NCI-H2171 treated with DMSO at 0.1 percent for 48 hours (cell line): ENCODE results near the gene CTU1.

ENCODE experiments used
- DNase-seq: peaks from one replicate; lab custom pipeline; 2025; lab: John Stamatoyannopoulos, UW

CTU1 gene

GRCh38 chr19:51131780-51132680 lies 23.8 kb upstream of the CTU1 start:
- peak; percentile 47 for DNase-seq

DNA sequence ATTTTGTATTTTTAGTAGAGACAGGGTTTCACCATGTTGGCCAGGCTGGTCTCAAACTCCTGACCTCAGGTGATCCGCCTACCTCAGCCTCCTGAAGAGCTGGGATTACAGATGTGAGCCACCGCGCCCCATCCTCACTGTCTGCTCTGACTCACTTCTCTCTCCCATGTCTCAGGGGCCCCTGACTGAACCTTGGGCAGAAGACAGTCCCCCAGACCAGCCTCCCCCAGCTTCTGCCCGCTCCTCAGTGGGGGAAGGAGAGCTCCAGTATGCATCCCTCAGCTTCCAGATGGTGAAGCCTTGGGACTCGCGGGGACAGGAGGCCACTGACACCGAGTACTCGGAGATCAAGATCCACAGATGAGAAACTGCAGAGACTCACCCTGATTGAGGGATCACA lies 21.5 kb upstream of the CTU1 start:
- no peak for DNase-seq

- DNase-seq: no peak
Measured at GRCh38 chr19:51128227-51128626, 20.0 kb upstream of the CTU1 start.

GRCh38 chr19:51127755-51128154 lies 19.5 kb upstream of the CTU1 start:
- no peak for DNase-seq

GRCh38 chr19:51127032-51127431 lies 18.8 kb upstream of the CTU1 start:
- DNase-seq: no peak

GRCh38 chr19:51125421-51126075 lies 17.3 kb upstream of the CTU1 start:
- no peak for DNase-seq

- DNase-seq: no peak
Measured at GRCh38 chr19:51124729-51125128, 16.5 kb upstream of the CTU1 start, which contains the start of gene SIGLEC9. SIGLEC9 (plus strand) TSS chr19:51124906; CDS start chr19:51124975, 69 bp downstream.

GRCh38 chr19:51124216-51124615 lies 16.0 kb upstream of the CTU1 start:
- DNase-seq: no peak

- no peak for DNase-seq
Measured at GRCh38 chr19:51123802-51124201, 15.6 kb upstream of the CTU1 start.

DNA sequence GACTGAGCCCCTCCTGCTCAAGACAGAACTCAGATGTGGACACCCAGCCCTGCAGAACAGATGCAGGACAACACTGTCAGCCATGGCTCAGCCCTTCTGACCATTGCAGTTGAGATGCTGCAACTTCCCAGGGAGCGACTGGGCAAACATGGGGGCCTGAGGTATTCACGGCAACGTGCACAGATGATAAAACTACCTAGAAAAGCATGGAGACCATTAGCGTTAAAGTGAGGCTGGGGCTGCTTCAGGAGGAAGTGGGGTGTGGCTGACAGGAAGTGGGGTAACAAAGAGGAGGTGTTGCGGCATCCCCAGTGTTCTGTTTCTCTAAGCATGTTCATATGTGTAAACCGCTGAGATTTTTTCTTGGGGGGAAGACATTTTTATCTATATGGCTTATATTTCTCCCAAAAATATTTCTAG lies 15.2 kb upstream of the CTU1 start:
- no peak for DNase-seq

GRCh38 chr19:51122112-51122981 lies 14.1 kb upstream of the CTU1 start:
- DNase-seq: no peak

DNA sequence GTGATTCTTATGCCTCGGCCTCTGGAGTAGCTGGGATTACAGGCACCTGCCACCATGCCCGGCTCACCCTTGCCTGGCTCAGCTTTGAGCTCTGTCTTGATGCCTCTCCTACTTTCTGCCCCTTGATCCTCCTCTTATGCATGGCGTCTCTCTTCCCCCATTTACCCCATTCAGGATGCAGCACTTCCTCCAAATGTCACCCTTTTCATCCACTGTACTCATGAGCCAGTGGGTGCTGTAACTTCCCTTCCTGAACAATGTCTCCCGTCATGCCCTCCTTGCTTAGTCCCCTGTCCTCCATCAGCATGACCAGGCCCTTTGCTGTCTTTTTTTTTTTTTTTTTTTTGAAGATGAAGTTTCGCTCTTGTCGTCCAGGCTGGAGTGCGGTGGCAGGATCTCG lies 13.0 kb upstream of the CTU1 start:
- no peak for DNase-seq

GRCh38 chr19:51120160-51120559 lies 12.0 kb upstream of the CTU1 start:
- DNase-seq: no peak

DNA sequence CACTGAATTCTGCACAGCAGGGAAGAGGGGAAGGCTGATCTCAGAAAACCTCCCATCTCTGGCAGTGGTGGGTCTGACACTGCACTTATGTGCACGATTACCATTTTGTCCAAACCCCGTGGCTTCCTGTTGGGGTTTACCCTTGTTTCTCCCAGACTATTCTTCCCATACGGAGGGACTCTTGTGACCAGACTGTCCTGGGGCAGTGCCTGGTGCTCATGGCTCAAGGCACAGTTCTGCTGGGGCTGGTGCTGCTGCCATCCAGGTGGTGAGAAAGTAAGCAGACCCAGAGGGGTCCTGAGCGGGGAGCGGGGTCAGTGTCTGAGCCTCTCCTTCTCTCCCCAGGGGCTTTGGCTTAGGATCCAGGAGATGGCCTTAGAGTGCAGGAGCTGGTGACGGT lies 11.4 kb upstream of the CTU1 start:
- DNase-seq: no peak

DNA sequence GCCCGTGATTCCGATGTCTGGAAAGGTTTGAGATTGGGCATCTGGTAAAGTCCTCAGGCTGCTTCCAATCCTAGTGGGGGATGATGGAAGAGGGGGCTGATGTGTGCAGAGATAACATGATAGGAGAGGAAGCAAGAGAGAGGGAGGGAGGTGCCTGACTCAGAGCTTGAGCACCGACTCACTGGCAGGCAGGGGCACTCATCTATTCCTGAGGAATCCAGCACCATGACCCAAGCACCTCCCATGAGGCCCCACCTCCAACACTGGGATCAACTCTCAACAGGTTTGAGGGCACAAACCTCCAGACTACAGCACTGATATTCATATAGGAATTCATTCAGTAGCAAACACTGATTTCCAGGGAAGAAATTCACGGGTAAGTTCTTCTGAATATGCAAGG lies 10.9 kb upstream of the CTU1 start:
- DNase-seq: no peak

- DNase-seq: no peak
Measured at GRCh38 chr19:51116736-51117286, 8.6 kb upstream of the CTU1 start.

DNA sequence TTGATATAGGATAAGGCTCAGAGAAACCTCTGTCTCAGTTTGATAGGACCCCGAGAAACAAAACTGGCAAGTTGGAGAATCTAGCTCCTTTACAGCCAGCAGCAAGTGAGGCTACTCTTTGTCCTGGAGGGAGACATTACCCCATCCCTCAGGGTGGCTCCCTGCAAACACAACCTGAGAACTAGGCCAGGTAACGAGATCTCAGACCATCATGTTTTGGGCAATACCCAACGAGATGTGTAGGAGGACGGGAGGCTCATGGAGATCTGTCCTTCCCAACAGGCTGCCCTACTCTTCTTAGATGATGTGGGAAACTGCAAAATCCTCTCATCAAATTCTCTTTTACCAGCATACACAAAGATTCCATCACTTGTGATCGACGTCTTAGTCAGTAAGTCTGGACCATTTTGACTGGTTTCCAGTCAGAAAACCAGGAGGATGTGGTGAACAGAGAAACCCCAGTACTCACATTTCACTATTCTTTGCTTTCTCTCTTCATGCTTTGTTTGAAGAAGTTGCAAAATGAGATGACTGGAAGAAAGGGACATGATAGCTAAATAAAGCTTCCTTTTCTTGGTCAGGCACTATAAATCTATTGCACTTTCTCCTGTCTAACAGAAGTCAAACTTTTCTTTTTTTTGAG lies 6.0 kb upstream of the CTU1 start:
- no peak for DNase-seq

DNA sequence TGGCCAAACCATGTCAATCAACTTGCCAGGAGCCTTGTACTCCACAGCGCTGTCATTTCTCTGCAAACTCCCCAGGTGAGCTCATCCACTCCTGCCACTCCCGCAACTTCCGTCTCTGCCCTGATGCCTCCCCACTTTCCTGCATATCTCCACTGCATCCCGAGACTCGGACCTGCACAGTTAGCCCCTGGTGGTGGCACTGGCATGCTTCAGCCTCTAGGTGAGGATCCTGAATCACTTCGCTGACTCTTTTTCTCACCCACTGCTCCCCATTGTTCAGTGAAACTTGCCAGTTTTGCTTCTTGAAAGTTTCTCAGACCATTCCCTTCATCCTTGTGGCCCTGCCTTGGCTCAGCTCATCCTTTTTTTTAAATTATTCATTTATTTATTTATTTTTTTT lies 3.4 kb upstream of the CTU1 start:
- no peak for DNase-seq

- no peak for DNase-seq
Measured at GRCh38 chr19:51110666-51110971, 2.4 kb upstream of the CTU1 start.

GRCh38 chr19:51108805-51109146 lies 567 bp upstream of the CTU1 start:
- no peak for DNase-seq

- no peak for DNase-seq
Measured at GRCh38 chr19:51107406-51108065, 673 bp downstream of the CTU1 start.
